PFSK-1 (cell line): ENCODE measurements around the gene TBX1.

Experiments
- POLR2AphosphoS5 ChIP-seq: IDR thresholded peaks from 2 replicates; pipeline ENCODE4 v1.6.1; 2012; ENCODE audit warnings: low read depth, mild to moderate bottlenecking, control low read depth, low read length, moderate library complexity
- SIN3A ChIP-seq: IDR thresholded peaks from 2 replicates; pipeline ENCODE4 v1.6.1; 2012; ENCODE audit warnings: mild to moderate bottlenecking, low read length, moderate library complexity, borderline replicate concordance; ENCODE audit not compliant: insufficient read depth
- TAF1 ChIP-seq: IDR thresholded peaks from 2 replicates; pipeline ENCODE4 v1.6.1; 2012; ENCODE audit warnings: low read length, control low read depth, borderline replicate concordance; ENCODE audit not compliant: insufficient read depth
- TF ChIP-seq, protein P1 (sequence below), 2 experiments: IDR thresholded peaks; 2 replicates each; pipeline versions ENCODE4 v1.6.1 to v1.8.0; 2011 to 2012; ENCODE audit warnings: low read depth in 2 of 2, low read length in 2 of 2, control low read depth in 1 of 2, inconsistent platforms in 1 of 2, mild to moderate bottlenecking in 1 of 2, moderate library complexity in 1 of 2; ENCODE audit not compliant: insufficient read depth in 1 of 2

DNA sequence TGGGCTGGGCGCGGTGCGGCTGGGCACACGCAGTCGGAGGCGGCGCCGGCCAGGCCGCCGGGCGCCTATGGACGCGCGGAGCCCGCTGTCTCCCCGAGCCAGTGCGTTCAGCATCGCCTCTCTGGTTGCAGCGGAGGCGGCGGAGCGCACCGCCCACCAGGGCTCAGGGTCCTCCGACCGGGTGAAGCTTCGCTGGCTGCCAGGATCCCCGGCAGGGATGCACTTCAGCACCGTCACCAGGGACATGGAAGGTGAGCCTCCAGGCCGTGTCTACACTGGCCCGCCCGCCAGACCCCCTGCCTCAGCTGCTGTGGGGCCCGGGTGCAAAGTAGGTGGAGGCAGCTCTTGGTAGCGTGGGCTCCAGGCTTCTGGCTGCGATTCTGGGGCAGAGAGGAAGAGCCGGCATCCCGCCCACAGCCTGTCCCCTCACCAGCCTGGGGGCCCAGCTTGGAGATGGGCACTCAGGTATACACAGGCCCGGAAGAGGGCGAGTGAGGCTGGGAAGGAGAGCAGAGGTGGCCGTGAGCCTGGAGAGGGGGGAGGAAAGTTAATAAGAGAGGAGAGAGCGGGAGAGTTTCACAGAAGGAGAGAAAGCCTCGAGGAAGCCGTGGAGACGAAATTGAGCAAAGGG is 1.0 kb upstream of the TBX1 start:
- TF ChIP-seq POLR2AphosphoS5: no peak
- no peak for TF ChIP-seq TAF1
- no peak for TF ChIP-seq SIN3A
- TF ChIP-seq, protein P1, sequence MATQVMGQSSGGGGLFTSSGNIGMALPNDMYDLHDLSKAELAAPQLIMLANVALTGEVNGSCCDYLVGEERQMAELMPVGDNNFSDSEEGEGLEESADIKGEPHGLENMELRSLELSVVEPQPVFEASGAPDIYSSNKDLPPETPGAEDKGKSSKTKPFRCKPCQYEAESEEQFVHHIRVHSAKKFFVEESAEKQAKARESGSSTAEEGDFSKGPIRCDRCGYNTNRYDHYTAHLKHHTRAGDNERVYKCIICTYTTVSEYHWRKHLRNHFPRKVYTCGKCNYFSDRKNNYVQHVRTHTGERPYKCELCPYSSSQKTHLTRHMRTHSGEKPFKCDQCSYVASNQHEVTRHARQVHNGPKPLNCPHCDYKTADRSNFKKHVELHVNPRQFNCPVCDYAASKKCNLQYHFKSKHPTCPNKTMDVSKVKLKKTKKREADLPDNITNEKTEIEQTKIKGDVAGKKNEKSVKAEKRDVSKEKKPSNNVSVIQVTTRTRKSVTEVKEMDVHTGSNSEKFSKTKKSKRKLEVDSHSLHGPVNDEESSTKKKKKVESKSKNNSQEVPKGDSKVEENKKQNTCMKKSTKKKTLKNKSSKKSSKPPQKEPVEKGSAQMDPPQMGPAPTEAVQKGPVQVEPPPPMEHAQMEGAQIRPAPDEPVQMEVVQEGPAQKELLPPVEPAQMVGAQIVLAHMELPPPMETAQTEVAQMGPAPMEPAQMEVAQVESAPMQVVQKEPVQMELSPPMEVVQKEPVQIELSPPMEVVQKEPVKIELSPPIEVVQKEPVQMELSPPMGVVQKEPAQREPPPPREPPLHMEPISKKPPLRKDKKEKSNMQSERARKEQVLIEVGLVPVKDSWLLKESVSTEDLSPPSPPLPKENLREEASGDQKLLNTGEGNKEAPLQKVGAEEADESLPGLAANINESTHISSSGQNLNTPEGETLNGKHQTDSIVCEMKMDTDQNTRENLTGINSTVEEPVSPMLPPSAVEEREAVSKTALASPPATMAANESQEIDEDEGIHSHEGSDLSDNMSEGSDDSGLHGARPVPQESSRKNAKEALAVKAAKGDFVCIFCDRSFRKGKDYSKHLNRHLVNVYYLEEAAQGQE (IDR thresholded peaks at IDR 0.05; ENCODE audit: insufficient read depth in 1 of 2, low read depth in 2 of 2, low read length in 2 of 2): no peak
